ENCODE data around the gene MSRB2.
"Not testable (repeated sequence)": the region's sequence is repeated elsewhere in the genome, so short reads cannot be mapped to it uniquely, and the experiment has no call there.

Gene MSRB2

DNA sequence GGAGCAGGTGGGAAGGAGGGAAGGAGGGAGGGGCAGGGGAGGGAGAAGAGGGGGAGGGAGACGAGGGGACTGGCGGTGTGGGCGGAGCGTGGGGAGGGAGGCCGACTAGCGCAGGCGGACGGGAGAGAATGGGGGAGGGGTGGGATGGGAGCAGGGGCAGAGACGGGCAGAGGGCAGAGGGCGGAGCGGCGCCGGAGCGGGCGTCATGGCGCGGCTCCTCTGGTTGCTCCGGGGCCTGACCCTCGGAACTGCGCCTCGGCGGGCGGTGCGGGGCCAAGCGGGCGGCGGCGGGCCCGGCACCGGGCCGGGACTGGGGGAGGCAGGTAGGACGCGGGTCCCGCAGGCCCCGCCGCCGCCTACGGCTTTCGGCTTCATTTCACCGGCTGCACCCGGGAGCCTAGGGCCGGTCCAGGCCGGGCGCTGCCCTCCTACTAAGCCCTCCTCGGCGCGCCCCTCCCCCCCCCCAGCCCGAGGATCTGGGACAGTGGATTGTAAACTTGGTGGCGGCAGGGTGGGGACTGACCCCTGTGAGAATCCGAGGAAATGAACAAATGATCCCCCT, at the start of gene MSRB2:
Gene MSRB2, plus strand, starts transcription at position 176 of the 562 bp plus-strand sequence. Its CDS starts 30 bp downstream, at position 206.
- peak; percentile 32 for DNase-seq (ENCODE audit: low read depth, low spot score)

DNA sequence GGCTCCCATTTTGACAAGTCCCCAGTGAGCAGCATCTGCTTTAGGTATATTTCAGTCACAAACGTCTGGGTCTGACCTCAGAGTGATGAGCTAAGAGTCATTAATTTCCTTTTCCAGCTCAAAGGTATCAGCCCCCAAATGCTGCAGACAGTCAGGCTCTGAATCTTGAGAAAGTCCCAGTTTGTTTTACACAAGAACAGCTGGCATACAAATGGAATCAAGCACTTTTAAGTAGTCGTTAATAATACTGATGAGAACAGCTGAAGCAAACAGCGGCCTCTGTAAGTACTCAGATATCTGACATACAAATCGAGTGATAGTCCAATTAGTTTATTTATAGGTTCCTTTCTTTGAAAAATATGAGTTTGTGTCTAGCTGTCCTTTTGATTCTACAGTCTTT, 49.4 kb upstream of the MSRB2 start:
- no peak for DNase-seq (ENCODE audit: low read depth, low spot score)

DNA sequence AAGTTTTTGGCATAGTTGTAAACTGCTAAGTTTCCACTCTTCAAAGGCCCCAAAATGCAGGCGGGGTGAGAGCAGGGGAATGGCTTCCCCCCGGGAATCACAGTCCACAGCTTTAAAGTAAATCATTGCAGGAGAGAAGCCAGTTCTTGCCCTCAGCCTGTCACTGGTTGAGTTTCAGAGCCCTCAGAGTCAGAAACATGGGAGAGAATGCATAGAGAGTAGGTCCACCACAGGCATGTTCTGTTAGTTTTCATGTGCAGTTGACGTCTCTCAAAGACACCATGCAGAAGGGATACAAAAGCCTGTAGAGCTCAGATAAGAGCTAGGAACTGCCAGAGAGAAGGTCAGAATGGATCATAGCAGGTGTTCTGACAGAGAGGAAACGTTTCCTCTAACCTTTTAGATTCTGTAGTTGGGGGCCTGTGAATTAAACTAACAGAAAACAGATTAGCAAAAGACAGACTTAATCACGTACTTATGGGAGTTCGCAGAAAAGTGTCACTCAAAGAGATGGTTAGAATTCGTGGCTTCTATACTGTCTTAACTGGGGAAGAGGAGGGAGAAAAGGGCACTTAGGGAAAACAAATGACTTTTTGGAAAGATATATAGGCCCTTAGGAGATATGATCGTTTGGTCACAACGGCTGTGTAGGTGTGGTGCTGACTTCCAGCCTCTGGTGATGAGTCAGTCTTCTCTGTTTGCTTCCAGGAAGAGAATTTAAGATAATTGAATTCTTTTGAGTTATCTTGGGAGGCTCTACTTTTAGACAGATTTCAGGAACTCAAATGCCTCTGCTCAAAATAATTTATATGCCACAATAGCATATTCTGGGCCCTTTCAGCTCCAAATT, 48.0 kb upstream of the MSRB2 start:
- DNase-seq (ENCODE audit: low read depth, low spot score), result no peak

DNA sequence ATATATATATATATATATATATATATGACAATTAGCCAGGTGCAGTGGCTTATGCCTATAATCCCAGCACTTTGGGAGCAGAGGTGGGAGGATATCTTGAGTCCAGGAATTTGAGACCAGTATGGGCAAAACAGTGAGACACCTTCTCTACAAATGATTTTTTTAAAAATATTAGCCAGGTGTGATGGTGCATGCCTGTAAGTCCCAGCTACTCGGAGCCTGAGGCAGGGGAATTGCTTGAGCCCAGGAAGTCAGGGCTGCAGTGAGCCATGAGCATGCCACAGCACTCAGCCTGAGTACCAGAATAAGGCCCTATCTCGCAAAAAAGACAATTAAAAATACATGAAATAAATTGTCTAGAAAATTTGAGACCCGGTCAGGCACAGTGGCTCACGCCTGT, 47.2 kb upstream of the MSRB2 start:
- DNase-seq (ENCODE audit: low read depth, low spot score), result no peak

DNA sequence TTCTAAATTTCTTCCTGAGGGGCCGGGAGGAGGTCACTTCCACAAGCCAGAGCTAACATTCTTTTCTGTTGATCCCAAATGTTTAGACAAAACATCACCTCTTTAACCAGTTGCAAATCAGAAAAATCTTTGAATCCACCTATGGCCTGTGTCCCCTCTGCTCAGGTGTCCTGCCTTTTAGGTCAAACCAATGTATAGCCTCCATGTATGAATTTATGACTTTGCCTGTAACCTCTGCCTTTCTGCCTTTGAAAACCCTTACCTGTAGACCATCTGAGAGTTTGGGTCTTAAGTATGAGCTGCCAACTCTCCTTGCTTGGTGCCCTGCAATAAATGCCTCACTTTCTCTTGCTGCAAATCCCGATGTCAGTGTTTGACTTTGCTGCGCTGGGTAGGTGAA, 44.1 kb upstream of the MSRB2 start:
- DNase-seq (ENCODE audit: low read depth, low spot score), result no peak

DNA sequence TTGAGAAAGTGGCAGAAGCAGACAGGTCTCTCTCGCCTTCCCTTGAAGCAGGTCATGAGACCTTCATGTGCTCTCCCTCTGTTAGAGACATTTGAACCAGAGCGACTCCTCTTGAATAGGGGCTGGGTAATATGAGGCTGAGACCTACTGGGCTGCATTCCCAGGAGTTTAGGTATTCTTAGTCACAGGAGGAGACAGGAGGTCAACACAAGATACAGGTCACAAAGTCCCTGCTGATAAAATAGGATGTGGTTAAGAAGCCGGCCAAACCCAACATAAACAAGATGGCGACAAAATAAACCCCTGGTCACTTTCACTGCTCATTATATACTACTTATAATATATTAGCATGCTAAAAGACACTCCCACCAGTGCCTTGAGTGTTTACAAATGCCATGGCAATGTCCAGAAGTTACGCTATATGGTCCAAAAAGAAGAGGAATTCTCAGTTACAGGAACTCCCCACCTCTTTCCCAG, 43.5 kb upstream of the MSRB2 start:
- no peak for DNase-seq (ENCODE audit: low read depth, low spot score)

DNA sequence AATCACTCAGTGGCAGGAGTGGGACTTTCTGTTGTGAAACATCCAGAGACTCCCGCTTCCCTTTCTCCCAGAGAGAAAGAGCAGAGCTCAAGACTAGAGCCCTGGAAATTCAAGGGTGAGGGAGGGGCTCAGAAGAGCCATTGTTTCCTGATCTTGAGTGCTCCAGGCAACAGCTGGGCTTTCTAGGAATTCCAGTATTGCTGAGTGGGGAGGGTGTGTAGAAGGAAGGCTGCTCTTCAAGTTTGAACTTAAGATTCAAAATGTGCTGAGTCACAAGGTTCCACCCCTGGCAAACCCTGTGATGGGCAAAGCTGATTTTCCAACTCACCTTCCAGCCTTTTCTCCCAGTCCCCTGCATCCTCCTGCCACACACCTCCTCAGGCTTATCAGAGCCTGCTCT, 42.3 kb upstream of the MSRB2 start:
- DNase-seq (ENCODE audit: low read depth, low spot score), result no peak

DNA sequence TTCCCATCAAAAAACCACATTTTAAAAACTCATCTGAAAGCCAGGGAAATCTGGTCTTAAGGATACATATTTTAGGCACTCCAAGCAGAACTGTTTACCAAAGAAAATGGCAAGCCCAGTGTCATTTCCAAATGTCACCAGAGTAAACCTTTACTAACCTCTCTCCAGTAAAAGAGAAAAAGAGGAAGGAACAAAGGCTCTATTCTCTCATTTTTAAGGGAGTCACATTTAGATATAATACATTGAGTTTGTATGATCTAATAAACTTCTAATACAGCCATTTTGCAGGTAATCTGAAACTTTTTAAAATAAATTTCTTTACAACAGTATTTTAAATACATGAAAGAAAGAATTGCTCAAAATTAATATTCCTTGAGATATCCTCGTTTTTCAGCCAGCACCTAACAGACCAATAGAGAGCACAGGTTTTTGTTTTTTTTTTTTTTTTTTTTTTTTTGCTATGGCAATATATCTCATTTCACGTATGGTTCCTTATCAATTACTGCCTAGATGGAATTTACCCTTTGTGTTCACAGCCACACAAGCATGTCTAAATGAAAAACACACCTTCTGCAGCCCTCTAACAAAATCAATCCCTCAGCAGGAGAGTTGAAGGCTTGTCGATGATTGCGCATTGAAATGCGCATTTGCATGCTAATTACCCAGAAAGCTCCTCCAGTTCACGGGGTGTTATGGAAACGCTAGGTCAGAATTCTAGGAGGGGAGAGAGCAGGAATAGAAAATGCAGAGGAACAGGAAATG, 39.8 kb upstream of the MSRB2 start:
- DNase-seq (ENCODE audit: low read depth, low spot score), result no peak

DNA sequence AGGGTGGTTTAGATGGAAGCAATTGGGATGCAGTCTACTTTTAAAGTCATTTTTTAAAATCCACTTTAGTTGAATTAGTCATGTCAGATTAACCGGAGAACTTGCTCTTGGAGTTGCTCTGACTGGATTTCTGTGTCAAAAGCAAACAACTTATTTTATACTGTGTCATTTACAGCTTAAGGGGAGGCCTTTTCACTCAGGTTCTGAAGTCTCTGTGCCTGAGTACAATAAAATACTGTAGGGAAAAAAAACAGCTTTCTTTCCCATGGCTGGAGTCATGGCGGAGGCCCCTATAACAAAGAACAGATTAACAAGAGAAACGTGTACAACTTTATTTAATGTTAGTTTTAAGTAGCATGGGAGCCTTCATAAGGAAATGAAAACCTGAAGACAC, 39.2 kb upstream of the MSRB2 start:
- DNase-seq (ENCODE audit: low read depth, low spot score), result no peak

DNA sequence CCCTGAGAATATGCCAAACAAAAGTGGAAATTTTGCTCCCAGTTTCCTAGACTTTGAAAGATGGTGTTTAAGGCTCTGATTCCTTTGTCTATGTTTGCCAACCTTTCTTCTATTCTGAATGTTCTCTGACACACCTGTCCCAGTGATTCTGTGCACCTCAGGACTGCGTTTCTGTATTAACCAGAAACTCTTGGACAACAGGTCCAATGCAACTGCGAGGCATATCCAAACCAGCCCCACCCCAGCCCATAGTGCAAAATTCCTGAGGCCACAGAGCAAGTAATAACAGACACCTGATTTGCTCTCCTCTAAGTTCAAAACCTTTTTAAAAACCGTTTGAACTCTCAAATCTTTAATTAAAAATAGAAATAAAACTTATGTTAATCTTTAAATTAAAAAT, 37.0 kb upstream of the MSRB2 start:
- DNase-seq (ENCODE audit: low read depth, low spot score), result no peak

DNA sequence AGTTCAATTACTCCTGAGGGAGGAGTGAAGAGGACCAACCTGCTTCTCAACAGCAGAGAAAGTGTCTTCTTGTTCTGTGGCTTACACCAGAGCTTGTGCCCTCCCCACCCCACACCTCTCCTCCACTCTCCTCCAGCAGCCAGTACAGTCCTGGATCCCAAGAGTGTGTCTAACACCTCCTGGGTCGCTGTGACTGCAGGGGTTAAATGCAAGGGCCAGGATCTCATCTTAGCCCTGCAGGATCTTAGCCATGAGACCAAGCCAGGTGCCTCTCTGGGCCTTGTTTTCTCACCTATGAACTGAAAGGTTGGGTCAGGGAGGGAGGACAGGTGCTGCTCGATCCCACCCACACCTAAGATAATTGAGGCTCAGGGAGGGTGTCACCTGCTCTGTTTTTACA, 34.5 kb upstream of the MSRB2 start:
- DNase-seq (ENCODE audit: low read depth, low spot score), result no peak

DNA sequence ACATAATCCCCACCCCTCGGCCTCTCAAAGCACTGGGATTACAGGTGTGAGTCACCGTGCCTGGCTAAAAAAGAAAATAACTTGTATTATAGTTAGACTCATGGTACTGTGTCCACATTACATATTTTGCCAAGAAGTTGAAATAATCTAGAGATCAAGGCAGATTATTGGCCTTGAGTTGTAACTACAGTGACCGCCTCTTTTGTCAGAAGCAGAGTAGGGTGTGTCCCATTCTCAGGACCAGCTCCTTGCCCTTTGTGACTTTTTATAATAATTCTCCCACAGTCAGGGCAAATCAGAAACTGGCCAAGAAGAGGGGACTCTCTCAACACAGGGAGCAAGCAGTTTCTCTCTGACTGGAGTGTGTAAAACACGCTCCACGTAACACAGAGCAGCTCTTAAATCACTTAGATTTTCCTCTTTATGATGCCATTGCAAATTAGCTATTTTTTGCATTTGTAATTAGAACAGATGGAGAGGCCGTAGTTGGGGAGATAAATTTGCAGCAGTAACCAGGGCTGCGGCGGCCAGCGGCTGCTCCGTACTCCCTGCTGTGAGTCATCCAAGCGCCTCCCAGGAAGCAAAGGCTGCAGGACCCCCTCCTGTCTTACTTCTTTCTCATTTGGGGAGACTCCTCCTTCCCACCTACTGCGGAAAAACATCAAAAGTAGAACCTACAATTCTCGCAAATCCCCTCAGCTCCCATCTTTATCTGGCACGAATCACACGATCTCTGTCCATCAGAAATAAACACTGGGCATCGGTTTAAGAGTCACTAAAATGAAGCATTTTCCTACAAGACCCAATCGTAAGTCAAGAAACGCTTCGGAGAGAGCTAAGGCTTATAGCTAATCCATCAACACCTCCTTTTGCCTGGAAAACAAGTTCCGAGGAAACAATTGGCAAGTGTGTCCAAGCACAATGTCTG, 32.1 kb upstream of the MSRB2 start:
- DNase-seq (ENCODE audit: low read depth, low spot score), result no peak

DNA sequence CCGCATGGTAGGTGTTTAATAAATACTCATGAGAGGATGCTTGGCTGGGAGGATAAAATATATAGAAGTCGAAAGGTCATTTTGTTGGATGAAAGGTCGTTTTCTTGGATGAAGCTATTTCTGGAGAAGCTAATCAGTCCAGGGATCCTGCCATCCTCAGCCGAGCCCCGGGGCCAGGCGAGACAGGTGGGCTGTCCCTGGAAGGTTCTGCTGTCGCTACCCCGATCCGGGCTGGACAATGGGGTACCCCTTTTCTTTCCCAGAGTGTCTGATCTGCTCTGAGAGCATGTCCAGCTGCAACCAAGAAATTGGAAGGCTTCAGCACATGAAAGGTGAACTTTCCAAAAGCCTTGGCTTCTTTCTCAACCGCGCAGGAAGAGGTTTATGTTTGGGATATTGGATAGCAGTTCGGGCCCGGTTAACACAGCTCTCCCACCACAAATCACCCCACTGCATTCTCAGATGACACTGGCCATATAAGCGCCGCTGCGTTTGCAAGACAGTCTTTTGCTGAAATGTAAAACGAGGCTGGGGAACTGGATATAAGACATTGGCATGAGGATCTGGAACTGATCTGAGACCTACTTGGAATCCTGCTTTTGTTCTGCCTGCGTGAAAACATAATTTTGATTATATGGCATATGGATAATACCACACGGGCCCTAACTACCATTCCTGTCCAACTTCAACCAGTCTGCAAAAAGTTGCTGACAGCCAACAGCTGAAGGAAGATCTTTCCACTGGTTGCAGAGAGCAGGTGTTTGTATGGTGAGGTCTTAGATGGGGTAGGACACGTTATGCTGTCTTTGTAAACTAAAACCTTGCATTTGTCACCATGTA, 31.2 kb upstream of the MSRB2 start:
- no peak for DNase-seq (ENCODE audit: low read depth, low spot score)

DNA sequence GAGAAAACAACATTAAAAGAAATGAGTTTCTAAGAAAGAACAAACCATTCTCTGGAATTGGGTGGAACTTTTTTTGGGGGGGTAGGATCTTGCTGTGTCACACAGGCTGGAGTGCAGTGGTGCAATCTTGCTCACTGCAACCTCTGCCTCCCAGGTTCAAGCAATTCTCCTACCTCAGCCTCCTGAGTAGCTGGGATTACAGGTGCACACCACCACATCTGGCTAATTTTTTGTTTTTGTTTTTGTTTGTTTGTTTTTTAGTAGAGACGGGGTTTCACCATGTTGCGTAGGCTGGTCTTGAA, 30.6 kb upstream of the MSRB2 start:
- DNase-seq (ENCODE audit: low read depth, low spot score), result not testable (repeated sequence)

DNA sequence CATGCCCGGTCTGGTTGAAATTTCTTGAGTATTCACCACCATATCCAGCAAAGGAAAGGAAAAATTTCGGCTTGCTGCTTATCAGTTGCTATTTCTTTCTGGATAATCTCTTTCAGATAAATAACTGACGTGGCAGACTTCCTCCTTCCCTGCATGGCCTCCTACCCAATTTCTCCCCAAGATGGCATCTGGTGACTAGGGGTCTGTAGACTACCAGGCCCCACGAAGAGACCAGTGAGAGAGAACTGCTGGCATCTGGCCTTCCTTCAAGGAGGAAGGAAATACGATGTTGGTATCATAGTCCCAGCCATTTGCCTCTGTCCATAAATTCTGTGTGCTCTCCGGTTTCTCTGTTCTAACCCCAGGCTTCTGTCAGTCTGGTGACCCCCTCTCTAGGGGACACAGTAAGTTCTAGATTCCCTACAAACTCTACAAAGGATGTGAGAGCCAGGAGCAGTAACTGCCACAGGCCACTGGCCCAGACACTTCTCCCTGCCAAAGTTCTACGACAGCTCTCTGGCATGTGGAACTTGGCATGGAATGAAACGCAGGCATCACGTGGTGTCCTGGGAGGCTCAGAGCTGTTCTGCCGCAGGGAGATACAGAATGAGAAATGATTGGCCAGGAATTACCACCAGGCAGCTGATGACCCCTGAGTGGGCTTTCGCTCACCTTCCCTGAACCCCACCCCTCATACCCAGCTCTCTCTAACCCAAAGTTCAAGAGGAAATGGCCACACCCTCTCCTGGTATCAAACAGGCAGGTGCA, 30.0 kb upstream of the MSRB2 start:
- no peak for DNase-seq (ENCODE audit: low read depth, low spot score)

DNA sequence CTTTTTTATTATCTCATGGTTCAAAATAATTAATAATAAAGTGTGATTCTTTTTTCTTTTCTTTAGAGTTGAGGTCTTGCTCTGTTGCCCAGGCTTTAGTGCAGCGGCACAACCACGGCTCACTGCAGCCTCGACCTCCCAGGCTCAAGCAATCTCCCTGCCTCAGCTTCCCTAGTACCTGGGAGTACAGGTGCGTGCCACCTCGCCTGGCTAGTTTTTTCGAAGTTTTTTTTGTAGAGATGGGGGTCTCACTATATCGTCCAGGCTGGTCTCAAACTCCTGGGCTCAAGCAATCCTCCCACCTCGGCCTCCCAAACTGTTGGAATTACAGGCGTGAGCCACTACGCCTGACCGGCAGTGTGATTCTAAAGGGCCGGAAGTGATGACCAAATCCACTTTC, 28.0 kb upstream of the MSRB2 start:
- DNase-seq (ENCODE audit: low read depth, low spot score), result no peak

DNA sequence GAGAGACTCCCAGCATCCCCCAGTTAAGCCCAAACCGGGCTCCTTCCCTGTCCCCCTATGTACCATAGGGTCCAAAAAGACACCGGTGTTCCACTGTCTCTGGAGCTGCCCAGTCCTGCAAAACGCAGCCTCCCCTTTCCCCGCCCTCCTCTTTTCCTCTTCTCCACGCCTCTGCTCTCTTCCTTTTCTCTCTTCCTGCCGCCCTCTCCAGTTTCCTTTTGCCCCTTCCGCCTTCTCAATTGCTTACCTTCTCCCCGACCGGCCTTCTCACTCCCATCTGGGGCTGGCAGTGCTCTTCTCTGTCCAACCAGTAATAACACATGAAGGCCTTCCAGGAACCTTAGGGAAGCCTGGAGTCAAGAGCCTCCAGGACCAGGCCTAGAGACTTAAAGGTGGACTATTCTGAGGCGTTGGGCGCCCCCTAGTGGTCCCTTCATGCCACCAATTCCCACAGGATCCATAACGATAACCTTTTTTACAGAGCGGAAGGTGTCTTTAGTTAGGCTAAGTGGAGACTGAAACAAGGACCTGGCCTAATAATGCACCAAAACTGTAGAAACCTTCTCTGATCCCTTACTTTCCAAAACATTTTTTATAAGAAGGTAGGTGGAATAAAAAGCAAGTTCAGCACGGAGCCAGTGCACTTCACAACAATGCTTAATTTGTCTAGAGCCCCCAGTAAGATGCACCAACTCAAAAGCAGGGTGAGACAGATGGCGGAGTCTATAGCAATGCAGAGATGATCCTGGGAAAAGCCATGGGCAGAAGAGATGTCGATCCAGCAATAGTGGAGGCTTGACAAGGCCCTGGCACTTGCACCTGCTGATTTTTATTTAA, 27.2 kb upstream of the MSRB2 start:
- DNase-seq (ENCODE audit: low read depth, low spot score), result peak; percentile 39

DNA sequence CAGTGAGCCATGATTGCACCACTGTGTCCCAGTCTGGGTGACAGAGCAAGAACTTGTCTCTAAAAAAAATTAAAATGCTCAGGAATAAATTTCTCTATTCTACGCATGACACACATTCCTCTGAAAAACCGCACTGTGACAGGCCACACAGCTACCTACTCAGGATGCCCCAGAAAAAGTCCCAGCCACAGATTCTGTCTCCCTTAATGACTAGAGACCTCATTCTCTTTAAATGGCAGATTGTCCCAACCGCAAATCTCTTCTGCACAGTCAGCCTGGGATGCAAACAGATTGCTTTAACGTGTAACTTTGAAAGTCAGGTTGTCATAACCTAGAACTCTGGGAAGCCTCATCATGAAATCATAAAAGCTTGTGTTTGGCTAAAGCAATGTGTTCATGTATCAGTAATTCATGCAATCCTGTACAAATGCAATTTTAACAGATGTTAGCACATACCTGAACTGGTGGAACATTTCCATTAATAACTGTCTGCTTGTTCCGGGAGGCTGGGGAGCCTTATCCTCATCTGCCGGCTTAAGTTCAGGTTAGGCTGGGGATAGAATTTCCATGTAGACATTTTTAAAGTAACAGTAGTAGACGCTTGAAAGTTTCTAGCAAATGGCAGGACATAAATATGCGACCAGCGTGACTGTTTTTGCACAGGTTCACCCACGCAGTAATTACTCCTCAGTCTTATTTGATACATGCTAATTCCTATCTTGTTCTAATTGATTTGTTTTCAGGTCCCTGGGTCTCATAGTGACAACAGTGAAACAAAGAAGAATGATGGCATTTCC, 26.2 kb upstream of the MSRB2 start:
- no peak for DNase-seq (ENCODE audit: low read depth, low spot score)
